ENCODE measurements around the gene ZMIZ2.
"Not testable (repeated sequence)": the region's sequence is repeated elsewhere in the genome, so short reads cannot be mapped to it uniquely, and the experiment has no call there.

The ZMIZ2 gene

GRCh38 chr7:44798649-44799305 lies 50.1 kb downstream of the ZMIZ2 start:
- DNase-seq (ENCODE audit: low read depth) = no peak

DNA sequence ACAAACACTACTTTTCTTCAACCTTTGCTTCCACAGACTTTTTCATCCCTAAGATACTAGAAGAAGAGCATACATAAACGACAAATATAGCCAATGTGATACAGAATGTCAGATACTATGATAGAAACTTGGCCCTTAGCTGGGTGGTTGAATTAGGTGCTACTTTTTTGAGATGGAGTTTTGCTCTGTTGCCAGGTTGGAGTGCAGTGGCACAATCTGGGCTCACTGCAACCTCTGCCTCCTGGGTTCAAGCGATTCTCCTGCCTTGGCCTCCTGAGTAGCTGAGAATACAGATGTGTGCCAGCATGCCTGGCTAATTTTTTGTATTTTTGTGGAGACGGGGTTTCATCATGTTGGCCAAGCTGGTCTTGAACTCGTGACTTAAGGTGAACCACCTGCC lies 51.3 kb downstream of the ZMIZ2 start:
- DNase-seq (ENCODE audit: low read depth) = no peak

GRCh38 chr7:44801890-44802289 lies 53.2 kb downstream of the ZMIZ2 start:
- DNase-seq (ENCODE audit: low read depth) = no peak

- no peak for DNase-seq (ENCODE audit: low read depth)
These were observed 53.9 kb downstream of the ZMIZ2 start for GRCh38 chr7:44802418-44803025.

DNA sequence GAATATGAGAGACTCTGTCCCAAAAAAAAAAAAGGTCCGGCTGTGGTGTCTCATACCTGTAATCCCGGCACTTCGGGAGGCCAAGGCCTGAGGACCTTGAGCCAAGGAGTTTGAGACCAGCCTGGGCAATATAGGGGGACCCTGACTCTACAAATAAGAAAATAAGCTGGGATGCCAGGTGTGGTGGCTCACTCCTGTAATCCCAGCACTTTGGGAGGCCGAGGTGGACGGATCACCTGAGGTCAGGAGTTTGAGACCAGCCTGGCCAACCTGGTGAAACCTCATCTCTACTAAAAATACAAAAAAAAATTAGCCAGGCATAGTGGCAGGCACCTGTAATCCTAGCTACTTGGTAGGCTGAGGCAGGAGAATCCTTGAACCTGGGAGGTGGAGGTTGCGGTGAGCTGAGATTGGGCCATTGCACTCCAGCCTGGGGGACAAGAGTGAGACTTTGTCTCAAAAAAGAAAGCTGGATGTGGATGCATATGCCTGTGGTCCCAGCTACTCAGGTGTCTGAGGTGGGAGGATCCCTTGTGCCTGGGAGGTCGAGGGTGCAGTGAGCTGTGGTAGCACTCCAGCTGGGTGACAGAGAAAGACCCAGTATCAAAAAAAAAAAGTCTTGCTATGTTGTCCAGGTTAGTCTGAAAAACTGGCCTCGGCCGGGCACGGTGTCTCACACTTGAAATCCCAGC lies 55.3 kb downstream of the ZMIZ2 start:
- not testable (repeated sequence) for DNase-seq (ENCODE audit: low read depth)

DNA sequence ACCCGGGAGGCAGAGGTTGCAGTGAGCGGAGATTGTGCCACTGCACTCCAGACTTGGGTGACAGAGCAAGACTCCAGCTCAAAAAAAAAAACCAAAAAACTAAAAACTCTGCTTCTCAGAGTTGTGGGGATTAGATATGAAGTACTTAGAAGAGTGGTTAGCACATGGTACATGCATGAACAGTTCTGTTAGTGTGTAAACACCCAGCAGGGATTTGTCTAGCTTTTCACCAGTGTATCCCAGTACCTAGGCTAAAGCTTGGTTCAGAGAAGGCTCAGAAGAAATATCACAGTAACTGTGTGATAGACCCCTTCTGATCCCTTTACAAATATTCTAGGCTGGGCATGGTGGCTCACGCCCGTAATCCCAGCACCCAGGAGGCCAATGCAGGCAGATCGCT lies 57.3 kb downstream of the ZMIZ2 start:
- DNase-seq (ENCODE audit: low read depth) = no peak

DNA sequence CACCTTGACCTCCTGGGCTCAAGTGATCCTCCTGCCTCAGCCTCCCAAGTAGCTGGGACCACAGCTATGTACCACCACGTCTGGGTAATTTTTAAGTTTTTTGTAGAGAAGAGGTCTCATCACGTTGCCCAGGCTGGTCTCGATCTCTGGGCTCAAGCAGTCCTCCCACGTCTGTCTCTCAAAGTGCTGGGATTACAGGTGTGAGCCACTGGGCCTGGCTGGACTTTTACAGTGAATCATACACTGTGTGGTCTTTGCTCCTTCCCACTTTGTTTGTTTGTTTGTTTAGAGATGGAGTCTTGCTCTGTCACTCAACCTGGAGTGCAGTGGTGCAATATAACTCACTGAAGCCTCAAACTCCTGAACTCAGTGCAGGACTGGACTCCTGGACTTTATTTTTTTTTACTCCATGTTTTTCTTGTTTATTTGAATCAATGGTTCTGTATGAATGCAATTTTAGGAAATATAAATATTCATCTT lies 60.3 kb downstream of the ZMIZ2 start:
- DNase-seq (ENCODE audit: low read depth) = no peak

DNA sequence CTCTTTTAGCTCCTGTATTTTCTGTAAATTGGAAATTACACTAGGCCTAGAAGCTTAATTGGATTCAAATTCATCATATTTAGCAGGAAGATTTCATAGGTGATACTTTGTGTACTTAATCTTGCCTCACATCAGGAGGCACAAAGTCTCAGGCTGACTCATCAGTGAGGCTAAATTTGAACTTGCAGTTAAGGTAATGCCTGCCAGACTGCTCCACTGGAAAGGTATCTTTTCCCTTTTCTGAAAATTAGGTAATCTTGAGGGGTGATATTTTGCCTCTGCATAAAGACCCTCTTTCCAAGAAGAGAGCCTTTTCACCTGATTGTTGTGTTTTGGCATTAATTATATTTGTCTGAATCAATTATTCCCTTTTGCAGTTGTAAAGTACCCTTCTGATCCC lies 62.4 kb downstream of the ZMIZ2 start:
- no peak for DNase-seq (ENCODE audit: low read depth)

DNA sequence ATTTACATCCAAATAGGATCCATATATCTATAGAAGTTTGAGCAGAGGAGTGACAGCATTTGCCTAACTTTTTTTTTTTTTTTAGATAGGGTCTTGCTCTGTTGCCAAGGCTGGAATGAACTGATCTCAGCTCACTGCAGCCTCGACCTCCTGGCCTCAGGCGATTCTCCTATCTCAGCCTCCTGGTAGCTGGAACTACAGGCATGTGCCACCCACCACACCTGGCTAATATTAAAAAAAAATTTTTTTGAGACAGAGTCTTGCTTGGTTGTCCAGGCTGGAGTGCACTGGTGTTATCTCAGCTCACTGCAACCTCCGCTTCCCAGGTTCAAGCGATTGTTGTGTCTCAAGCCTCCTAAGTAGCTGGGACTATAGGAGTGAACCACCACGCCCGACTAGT lies 62.9 kb downstream of the ZMIZ2 start:
- DNase-seq (ENCODE audit: low read depth) = no peak

DNA sequence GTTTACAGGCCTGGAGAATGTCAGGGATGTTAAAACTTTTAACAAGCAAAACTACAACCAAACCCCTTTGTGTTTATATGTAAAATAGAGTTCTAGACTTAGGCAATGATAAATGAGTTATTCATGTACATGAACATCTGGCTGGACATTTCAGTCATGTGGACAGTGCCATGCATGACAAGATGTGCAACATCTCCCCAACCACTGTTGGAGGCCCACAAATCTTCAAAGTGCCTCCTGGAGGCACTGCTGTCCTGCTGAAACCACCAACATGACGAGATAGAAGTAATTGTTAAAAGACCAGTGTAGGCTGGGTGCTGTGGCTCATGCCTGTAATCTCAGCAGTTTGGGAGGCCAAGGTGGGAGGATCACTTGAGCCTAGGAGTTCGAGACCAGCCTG lies 66.3 kb downstream of the ZMIZ2 start:
- DNase-seq (ENCODE audit: low read depth) = no peak

DNA sequence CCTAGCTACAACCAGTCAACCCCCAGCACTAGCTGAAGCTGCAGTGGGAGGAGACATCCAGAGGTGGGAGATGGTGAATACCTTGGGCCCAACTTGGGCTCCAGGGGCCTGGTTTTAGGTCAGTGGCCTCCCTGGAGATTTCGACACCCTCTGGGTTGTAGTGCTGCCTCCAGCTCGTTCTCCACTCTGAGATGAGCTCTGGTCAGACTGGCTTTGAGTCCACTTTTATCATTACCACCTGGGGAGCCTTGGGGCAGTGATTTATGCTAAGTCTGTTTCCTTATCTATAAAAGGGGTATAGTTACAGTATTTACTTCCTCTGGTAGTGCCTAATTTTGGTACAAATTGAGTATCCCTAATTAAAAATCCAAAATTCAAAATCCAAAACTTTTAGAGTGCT lies 70.6 kb downstream of the ZMIZ2 start:
- DNase-seq (ENCODE audit: low read depth) = no peak

Data from T follicular helper cell (primary cell).